ENCODE measurements around the gene NCKAP1. TPM values are rescaled to one million over a fixed set of nuclear protein-coding genes. Genes with fewer than 3 reads are reported as not detected.

The NCKAP1 gene
- polyA plus RNA-seq, 1 of the 3 experiments (the other 2 are of a cell fraction): 64.0 TPM

- no peak overlapping the region for H3K9ac ChIP-seq
- no peak overlapping the region for H3K4me3 ChIP-seq (ENCODE audit: low read depth in 2 of 2, low read length in 1 of 2)
- WGBS (ENCODE audit: low lambda C conversion rate): 92% methylated on average over 6 of the region's 6 CpGs
- peaks cover 0 to 13% of the 10 kb centered on the region in 2 experiments for H3K36me3 ChIP-seq (replicated peaks in 1 of 2; ENCODE audit: control insufficient read depth in 1 of 2, insufficient read depth in 2 of 2, low read length in 1 of 2)
- no peak for DNase-seq
- H3K79me2 ChIP-seq (ENCODE audit: insufficient read depth): no peaks in the 10 kb centered on the region
- no peak overlapping the region for H3K4me2 ChIP-seq
- H3K9me2 ChIP-seq: no peaks in the 10 kb centered on the region
- H2AFZ ChIP-seq (ENCODE audit: low read depth): no peak overlapping the region
- H4K20me1 ChIP-seq (ENCODE audit: insufficient read depth): no peaks in the 10 kb centered on the region
- ChIA-PET CTCF (interaction anchor here (1.0 to 1.6 kb wide), 3 partner anchors 9 to 117 kb away, joined by 3 to 5 read pairs (median 3); no protein-coding TSS in a partner anchor), POLR2A (no interaction called here)
- peaks cover 0 to 4% of the 10 kb centered on the region in 2 experiments; a peak in 1 of 4 replicates for H3K4me1 ChIP-seq (ENCODE audit: control insufficient read depth in 1 of 2, insufficient read depth in 2 of 2, low read depth in 1 of 2, low read length in 1 of 2)
- TF ChIP-seq MXI1 (IDR thresholded peaks at IDR 0.05; ENCODE audit: low read depth, low read length) (no peak), RFX5 (IDR thresholded peaks at IDR 0.05; ENCODE audit: low read length) (no peak), CTCF (IDR thresholded peaks at IDR 0.05) (no peak), FOXJ3 (CRISPR knock-in tag; IDR thresholded peaks at IDR 0.05) (no peak), YY1 (IDR thresholded peaks at IDR 0.05; ENCODE audit: low read depth) (no peak), NRF1 (IDR thresholded peaks at IDR 0.05; ENCODE audit: low read depth, low read length) (no peak), TAF1 (IDR thresholded peaks at IDR 0.05; ENCODE audit: borderline replicate concordance, low read depth, low read length) (no peak)
- no peak overlapping the region for H3K27ac ChIP-seq (ENCODE audit: low read depth in 2 of 2, low read length in 1 of 2)
- peaks cover 17% of the 10 kb centered on the region for H3F3A ChIP-seq (replicated peaks; ENCODE audit: insufficient read depth)
- no peaks in the 10 kb centered on the region for H3K27me3 ChIP-seq (ENCODE audit: insufficient read depth)
- no peaks in the 10 kb centered on the region for H3K9me3 ChIP-seq
Measured at GRCh38 chr2:182901748-182902147, 136.5 kb downstream of the NCKAP1 start.

- Histone ChIP-seq H2AFZ (ENCODE audit: low read depth) (no peak overlapping the region), H3K4me1 (ENCODE audit: control insufficient read depth in 1 of 2, insufficient read depth in 2 of 2, low read depth in 1 of 2, low read length in 1 of 2) (peaks cover 0 to 4% of the 10 kb centered on the region in 2 experiments; a peak in 1 of 4 replicates), H3K4me2 (no peak overlapping the region), H3K9ac (no peak overlapping the region), H3K4me3 (ENCODE audit: low read depth in 2 of 2, low read length in 1 of 2) (no peak overlapping the region), H3K79me2 (ENCODE audit: insufficient read depth) (no peaks in the 10 kb centered on the region), H3K9me2 (no peaks in the 10 kb centered on the region), H3F3A (replicated peaks; ENCODE audit: insufficient read depth) (peaks cover 7% of the 10 kb centered on the region), H3K9me3 (no peaks in the 10 kb centered on the region), H4K20me1 (ENCODE audit: insufficient read depth) (no peaks in the 10 kb centered on the region), H3K36me3 (replicated peaks in 1 of 2; ENCODE audit: control insufficient read depth in 1 of 2, insufficient read depth in 2 of 2, low read length in 1 of 2) (peaks cover 0 to 6% of the 10 kb centered on the region in 2 experiments), H3K27ac (ENCODE audit: low read depth in 2 of 2, low read length in 1 of 2) (no peak overlapping the region), H3K27me3 (ENCODE audit: insufficient read depth) (no peaks in the 10 kb centered on the region)
- 55% methylated on average over 1 of the region's 1 CpG for WGBS (ENCODE audit: low lambda C conversion rate)
- no peak for DNase-seq
- POLR2A ChIA-PET: no interaction called here
- CTCF ChIA-PET: interaction anchor here (1.0 to 1.3 kb wide), 2 partner anchors 51 to 131 kb away, joined by 3 read pairs; no protein-coding TSS in a partner anchor
- TF ChIP-seq USF1 (IDR thresholded peaks at IDR 0.05; ENCODE audit: borderline replicate concordance, low read depth): no peak
- TF ChIP-seq ELF1 (IDR thresholded peaks at IDR 0.05): no peak
- TF ChIP-seq FOXM1 (IDR thresholded peaks at IDR 0.05; ENCODE audit: low read depth): no peak
- no peak for TF ChIP-seq TEAD4 (IDR thresholded peaks at IDR 0.05; ENCODE audit: borderline replicate concordance, insufficient read depth)
- TF ChIP-seq USF2 (IDR thresholded peaks at IDR 0.05; ENCODE audit: borderline replicate concordance, low read depth, low read length): no peak
- TF ChIP-seq CTCF (IDR thresholded peaks at IDR 0.05): no peak
- TF ChIP-seq REST (IDR thresholded peaks at IDR 0.05; ENCODE audit: low read depth, low read length): no peak
- TF ChIP-seq RCOR1 (IDR thresholded peaks at IDR 0.05; ENCODE audit: low read length): no peak
- no peak for TF ChIP-seq NFIC (IDR thresholded peaks at IDR 0.05; ENCODE audit: borderline replicate concordance)
- TF ChIP-seq PBX3 (IDR thresholded peaks at IDR 0.05): no peak
- TF ChIP-seq EP300 (IDR thresholded peaks at IDR 0.05; ENCODE audit: borderline replicate concordance in 1 of 2, low read depth in 1 of 2, low read length in 1 of 2): no peak
Measured at GRCh38 chr2:182898718-182899117, 139.5 kb downstream of the NCKAP1 start.

Data from SK-N-SH (cell line).